Stimulated activated CD8-positive, alpha-beta memory T cell treated with anti-CD3 and anti-CD28 coated beads, Interleukin-4, amount 100 ng/mL, for 24 hours (primary cell): ENCODE data around the gene ADAMTS4.
A peak's percentile ranks its signal among the peaks of the same experiment; 100 is the strongest.

ENCODE experiments used
- DNase-seq: peaks from one replicate; pipeline ENCODE4 v3.0.0-alpha.2; 2020; ENCODE audit warnings: low read depth

ADAMTS4 gene

DNA sequence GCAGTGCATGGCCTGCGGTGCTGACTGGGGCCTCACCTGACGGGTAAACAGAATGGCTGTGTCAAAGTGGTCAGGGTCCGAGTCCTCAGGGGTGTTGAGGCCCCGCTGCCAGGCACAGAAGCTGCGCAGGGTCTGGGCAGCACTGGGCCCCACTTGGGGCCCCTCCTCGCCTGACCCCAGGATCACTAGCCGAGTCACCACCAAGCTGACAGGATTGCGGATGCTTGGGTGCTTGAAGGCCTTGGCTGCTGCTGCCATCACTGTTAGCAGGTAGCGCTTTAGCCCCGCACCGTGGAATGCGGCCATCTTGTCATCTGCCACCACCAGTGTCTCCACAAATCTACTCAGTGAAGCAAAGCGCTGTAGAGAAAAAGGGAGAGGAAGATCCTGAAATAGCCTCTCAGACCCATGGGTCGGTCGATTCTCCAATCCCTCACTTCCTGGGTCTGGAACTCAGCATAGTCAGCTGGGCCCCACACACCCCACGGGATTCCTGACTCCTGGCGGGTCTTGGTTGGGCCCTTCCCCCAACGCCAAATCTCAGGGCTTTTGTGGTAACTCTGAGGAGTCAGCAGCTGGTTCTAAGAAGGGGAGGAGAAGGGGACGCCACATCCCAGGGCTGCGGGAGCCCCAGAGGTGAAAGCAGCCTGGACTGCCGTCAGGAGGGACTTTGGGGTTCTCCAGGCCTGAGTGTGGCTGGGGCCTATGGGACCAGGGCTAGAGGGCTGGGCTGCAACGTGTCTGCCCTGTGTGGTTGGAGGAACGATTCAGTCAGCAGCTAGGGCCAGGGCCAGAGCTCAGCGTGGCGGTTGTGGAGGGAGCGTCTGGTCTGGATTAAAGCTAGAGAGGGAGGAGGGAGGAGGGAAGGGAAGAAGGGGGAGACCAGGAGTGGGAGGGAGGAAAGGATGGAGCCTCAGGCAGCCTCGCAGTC, 2.1 kb downstream of the ADAMTS4 start:
- no peak for DNase-seq

DNA sequence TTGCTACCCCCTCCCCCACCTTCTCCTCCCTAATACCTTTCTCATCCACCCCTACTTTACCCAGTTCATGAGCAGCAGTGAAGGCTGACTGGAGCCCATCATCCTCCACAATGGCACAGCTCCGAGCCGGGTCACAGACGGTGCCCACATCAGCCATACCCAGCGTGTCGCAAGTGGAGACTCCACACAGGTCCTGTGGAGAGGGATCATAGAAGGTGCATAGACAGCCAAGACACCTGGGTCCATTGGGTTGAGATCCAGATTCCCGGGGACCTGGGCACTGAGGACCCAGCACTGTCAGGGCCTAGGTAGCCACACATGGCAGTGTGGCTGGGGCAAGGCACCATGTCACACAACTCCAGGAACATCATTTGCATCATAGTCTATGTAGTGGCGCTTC, 2.7 kb downstream of the ADAMTS4 start:
- no peak for DNase-seq

DNA sequence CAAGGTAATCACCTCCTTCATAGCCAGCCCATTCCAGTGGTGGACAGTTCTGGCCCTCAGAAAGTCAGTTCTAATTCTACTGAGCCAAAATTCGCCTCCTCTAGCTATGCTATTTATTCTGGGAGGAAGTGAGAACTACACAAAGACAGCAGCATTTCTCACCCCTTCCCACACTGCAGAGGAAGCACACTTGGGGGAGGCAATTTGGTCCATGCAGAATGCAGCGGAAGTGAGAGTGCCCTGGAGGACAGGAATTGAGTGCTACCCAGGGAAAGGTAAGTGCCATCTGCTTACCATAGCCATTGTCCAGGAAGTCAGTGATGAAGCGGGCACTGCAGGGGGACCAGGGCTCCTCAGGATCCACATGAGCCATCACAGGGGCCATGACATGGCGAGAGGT, 3.7 kb downstream of the ADAMTS4 start:
- no peak for DNase-seq

DNA sequence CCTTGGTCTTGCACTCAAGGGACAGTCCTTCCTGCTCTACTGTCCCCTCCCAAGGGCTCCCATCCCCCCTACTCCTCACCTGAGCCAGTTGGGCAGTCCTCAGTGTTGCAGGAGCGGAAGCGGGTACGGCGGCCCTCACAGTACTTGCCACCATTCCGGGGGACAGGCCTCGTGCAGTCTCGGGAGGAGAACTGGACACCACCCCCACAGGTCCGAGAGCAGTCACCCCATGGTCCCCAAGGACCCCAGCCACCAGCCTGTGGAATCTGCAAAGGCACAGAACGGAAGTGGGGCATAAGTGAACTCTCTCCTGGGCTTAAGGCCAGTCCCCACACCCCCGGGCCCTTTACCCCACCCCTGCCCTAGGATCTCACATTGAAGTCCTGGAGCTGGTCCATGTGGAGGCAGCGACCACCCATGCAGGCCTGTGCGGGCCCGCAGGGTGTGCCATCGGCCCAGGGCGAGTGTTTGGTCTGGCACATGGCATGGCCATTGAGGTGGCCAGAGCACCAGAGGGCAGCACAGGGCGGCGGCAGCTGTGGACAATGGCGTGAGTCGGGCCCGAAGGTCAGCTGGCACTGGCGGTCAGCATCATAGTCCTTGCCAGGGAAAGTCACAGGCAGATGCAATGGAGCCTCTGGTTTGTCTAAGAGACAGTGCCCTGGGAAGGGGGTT, 5.2 kb downstream of the ADAMTS4 start:
- no peak for DNase-seq

DNA sequence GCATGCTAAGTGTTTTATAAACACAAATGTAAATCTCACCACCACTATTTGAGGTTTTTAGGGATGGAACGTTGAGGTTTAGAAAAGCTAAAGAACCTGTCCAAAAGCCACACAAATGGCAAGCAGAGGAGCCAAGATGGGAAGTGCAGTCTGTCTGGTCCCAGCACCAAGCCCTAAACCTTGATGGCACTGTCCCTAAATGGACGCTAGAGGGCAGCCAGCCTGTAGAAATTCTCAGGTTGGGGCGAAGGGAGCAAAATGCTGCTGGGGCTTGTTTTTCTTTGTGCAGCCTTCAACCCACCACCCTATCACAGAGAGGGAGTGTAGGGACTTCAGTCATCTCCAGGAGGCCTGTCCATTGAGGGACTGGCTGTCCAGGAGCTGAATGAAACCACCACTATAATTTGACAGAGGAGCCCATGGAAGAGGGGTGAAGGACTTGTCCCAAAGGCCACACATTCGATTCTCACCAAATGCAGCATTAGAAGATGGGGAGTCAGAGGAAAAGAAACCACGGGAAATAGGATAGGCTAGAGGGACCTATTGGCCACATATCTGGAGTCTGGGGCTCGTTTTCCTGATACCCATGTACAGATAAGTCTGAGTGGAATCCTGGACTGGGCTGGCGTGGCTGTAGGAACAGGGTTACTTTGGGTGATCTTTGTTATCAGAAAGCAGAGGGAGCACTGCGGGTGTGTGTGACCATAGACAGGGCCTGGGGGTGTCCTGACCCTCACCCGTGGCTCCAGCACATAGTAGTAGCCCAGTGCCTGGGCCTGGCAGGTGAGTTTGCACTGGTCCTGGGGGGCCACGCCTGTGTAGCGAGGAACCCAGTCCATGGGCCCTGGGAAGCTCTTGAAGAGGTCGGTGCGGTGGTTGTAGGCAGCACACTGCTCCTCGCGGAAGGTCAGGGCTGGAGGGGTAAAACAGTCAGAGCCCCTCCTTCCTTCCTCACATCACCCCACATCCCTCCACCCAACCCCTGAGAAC, 6.1 kb downstream of the ADAMTS4 start:
- DNase-seq = peak; percentile 36

DNA sequence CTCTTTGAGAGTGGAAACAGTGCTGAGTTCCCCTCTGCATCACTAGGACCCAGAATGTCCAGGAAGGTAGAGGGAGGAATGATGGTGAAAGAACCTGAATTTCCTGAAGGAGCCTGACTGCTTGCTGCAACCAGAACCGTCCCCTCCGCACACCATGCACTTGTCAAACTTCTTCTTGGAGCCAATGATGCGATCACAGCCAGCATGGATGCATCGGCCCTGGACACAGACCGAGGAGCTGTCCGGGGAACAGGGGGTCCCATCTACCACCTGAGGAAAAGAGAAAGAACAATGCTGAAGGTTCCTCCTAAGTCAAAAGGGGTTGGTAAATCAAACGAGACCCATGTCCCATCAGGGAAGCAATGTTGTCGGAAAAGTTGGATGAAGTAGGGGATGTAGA, 6.9 kb downstream of the ADAMTS4 start:
- no peak for DNase-seq

DNA sequence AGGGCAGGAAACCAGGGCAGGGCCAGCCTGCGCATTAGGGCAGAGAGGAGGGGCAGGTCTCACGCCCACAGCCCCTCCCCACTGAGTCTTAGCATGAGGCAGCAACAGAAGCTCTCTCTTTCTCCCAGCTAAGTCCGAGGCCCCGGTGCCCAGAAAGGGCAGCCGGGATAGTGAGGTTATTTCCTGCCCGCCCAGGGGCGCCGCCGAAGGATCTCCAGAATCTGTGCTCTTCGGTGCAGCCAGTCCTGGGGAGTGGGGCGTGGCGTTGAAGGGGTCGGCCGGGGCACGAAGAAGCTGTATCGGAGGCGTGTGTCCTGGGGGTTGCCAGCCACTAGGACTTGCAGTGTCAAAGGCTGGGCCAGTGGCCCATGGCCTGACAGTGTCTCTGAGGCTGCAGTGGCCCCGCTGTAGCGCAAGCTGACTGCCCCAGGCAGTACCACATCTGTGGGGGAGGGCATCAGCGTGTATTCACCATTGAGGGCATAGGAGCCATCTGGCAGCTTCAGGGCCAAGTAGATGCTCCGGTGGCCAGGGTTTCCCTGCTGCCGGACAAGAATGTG, 7.8 kb downstream of the ADAMTS4 start:
- DNase-seq = no peak

DNA sequence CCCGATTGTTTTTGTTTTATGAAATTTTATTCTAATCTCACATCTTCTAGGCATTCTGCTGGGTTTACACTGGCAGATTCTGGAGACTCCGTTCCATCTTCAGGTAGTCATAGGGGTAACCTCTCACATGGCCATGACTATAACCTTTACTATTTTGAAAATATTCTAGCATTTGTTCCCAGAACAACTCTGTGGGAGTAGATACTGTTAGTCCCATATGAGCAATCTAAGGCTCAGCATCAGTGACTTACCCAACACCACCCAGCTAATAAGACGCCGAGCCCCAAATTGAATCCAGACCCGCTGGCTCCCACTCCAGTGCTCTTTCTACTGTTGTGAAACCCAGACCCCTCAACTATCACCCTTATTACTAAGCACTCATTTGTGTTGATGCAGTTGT, 9.8 kb downstream of the ADAMTS4 start:
- no peak for DNase-seq

DNA sequence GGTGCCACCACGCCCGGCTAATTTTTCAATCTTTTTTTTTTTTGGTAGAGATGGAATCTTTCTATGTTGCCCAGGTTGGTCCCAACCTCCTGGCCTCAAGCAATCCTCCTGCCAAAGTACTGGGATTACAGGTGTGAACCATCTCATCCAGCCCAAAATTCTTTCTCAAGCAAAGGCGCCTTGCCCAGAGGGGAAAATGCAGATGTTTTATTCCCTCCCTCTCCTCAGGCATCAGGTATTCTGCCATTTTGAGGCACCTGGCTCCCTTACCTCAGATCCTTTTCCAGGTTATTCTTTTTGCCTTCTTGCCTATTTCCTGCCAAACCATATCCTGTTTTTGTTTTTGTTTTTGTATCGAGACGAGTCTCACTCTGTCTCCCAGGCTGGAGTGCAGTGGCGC, 10.5 kb downstream of the ADAMTS4 start:
- no peak for DNase-seq

DNA sequence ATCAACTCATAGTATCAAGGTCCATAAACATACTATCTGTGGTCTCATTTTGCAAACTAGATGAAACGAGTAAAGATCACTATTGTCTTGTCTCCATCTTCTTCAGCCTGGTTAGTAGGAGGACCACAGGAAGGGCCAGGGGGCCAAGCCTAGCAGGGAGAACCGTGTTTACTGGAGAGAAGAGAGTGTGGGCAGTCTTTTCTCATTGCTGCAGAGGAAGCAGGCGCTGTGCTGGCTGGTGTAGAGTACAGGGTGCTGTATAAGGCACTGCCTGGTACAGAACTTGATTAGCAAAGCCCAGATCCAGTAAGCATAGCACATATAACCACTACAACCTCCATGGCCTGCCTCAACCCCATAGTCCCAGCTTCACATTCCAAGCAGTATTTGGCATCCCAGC, 11.5 kb downstream of the ADAMTS4 start:
- DNase-seq = no peak

DNA sequence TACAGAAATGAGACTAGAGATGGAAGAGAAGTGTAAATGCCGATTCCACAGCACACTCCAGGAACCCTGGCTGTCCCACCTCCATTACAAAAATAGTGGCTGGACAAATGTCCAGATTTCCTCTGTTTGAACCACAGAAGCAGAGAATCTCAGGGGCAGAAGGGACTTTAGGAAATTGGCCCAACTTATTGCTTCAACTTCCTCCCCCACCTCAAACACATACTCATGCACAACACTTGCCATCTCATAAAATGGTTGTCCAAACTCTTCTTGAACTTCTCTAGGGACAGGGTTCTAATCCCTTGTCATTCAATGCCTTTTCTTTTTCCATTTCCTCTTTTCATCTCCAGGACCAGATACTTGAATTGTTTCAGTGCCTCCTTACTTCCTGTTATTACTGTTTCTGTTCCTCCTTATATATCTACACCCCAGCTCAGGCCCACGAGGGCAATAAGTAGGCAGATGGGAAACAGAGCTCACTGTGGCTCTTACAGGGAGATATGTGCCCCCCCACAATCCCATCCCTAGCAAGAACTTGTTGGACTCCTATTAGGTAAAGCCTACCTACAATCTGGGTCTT, 13.0 kb downstream of the ADAMTS4 start:
- DNase-seq = no peak

DNA sequence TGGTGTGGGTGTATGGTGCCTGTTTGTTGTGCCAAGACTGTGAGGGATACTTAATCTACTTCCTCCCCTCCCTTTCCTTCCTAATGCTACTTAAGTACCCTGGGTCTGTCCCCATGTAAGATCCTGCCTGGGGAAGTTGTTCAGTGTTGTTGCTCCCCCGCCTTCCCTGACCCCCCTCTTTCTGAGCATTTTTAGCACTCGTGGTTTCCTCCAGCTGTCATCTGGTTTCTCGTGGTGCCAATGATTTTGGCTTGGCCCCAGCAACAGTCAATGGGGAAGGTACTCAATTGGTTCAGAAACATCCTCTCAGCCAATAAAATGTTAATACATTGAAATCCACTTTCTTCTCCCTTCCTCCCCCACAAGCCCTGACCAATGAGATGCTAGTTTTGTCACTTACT, 13.6 kb downstream of the ADAMTS4 start:
- peak; percentile 35 for DNase-seq

DNA sequence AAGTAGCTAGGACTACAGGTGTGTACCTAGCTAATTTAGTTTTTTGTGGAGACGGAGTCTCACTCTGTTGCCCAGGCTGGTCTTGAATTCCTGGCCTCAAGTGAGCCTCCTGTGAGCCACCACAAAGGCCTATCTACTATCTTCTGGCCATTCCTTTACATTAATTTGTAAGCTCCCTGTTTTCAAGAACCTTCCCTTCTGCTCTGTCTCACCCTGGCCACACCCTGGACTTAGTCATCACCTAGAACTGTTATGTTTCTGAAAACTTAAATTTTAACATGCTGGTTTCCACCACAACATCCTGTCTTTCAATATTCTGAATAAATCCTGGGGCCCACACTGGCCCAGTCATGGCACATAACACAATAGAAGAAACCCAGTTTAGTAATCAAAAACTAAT, 16.6 kb downstream of the ADAMTS4 start:
- peak; percentile 41 for DNase-seq

DNA sequence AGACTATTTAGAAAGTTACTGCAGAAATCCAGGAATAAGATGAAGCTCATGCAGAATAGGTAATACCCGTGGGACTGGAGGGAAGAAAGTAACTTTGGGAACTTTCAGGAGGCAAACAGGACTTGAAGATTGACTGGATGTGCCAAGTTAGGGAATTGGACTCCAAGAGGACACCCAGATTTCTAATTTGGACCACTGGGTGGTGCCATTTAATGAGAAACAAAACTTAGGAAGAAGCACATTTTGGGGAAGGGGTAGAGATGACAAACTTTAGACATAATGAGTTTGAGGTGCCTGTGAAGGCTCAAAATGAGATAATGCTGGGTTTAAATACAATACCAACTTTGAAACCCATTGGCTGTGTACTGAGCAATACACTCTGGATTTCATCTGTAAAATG, 18.2 kb downstream of the ADAMTS4 start:
- DNase-seq = no peak

DNA sequence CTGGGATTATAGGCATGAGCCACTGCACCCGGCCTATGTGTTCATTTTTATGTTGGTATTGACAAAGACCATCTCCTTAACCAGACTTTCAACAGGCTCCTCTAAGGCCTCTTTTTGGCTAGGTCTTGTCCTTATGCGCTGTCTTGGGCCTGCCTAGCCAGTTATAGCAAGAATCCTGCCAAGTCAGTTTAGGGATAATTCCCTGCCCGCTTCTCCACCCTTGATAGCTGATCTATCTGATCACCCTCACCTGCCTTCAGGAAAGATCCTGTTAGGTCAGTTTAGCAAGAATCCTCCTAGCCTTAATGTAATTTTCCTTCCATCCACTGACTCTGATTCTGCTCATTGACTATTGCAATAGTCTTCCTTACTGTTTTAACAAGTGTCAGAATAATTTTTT, 19.2 kb downstream of the ADAMTS4 start:
- no peak for DNase-seq

DNA sequence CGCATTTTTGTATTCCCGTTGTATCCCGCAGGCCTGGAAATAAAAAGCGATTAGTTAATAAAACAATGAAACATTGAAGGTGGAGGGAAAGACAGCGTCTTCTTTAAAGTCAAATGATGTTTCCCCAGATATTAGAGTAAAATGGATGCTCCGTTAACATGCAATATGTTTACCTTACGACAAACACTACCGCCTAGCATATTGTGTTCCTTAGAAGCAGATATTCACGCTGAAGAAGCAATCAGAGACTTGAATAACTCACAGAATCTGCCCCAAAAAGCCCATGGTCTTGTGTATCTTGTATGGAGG, 21.0 kb downstream of the ADAMTS4 start:
- no peak for DNase-seq

DNA sequence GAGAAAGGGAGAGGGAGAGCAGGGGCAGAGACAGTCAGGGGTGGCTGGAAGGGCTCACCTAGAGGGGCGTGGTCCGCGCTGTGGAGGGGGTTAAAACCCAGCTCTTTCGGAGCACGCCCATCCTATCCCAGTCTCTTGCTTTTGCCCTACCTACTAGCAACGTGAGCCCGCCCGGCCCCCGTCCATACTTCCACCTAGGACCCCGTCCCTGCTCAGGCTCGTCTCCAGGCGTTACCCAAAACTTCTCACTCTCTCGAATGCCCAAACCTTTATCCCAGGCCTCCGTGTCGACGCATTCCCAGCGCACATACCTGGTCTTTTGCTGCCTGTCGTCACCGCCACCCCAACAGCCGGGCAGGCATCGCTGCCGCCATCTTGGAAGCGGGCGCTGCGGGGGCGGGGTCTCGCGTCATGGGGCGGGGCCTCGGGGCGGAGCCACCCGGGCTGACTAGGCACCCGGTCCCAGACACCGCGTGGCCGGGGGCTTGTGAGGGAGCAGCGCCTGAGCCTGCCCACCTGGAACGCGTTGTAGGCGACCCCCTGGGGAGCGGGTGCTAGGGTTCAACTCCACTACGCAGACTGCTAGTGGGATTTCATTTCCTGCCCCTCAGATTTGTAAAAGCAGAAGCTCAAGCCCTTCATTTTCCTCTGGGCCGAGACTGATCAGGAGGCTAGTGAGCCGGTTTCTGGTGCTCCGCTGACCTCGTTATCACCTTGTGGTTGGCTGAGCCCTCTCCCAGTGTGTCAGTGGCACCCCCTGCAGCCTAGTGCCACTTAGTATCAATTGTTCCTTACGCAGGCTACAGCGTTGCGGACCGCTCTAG, 21.5 kb downstream of the ADAMTS4 start, which contains the start of gene B4GALT3:
Gene B4GALT3, minus strand, starts transcription at position 396 of the 824 bp plus-strand sequence. CDS start 1,447 bp downstream, outside the sequence.
- peak; percentile 94 for DNase-seq

DNA sequence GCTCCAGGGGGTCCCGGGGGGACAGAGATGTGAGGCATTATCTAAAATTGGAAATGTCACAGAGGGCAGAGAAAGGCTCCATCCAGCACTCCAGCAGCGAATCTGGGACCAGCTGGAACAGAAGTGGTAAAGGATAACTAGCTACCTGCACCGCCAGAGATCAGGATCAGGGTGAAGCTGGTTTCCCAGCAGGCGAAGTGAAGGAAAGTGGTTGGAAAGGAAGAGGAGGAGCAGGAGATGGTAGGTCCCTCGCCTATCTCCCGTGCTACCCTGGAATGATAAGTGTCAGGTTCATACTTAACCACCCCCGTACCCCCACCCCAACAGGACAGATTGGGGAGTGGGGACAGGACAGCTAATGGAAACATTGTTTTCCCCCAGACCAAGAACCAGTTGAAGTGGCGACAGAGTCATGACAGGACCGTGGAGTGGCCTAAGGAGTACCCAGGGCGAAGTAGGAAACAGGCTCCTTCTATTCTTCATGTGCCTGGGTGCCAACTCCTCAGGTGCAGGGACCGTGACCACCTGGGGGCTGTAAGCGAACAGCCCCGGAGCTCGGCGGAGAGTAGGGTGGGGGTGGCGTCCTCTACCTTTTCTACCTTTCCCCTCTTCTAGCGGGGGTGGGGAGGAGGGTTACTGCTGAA, 22.3 kb downstream of the ADAMTS4 start:
- DNase-seq = no peak

DNA sequence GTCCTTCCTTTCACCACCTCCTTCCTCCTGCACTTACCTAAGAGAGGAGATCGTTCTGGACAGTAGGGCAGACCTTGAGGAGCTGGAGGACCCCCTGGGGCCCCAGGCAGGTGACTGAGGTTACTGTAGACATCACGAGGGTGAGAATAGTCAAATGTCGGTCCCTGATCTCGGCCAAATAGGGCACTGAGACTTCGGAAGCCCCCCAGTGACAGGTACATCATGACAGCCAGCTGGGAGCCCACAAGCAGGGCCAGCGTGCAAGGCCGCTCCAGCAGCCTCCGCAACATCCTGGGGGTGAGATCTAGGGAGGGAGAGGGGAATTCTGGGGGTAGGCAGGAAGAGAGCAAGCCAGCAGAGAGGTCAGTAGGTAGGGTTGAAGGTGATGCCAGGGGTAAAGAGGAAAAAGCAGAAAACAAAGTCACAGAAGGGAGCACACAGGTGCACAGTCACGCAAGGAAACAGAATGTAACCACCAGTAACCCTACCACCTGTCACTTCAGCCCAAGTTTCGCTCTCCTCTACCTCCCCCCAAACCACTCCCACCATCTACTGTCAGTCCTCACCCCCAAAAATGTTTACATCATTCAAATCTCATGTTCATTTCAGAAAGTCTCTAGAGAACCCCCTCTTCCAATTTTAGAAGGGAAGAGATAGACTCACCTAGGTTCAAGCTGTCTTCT, 22.9 kb downstream of the ADAMTS4 start:
- no peak for DNase-seq

DNA sequence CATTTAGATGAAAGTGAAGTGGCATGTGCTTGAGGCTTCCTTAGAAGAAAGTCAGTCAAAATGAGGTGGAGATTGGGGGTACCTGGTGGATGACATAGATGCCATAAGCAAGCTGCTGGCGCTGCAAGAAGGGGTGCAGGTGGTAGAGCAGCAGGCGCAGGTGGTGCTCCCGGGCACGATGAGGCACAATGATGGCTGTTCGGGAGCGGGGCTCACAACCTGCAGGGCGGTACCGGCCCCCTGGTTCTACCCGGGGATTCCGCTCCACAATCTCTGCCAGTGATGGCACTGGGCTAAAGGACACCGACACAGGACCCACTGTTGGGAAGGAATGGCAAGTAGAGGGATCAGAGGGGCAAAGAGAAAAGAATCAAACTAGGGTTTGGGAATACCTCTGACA, 23.9 kb downstream of the ADAMTS4 start:
- DNase-seq = no peak
